Measurements from ENCODE around the gene ALOX15.

The ALOX15 gene

DNA sequence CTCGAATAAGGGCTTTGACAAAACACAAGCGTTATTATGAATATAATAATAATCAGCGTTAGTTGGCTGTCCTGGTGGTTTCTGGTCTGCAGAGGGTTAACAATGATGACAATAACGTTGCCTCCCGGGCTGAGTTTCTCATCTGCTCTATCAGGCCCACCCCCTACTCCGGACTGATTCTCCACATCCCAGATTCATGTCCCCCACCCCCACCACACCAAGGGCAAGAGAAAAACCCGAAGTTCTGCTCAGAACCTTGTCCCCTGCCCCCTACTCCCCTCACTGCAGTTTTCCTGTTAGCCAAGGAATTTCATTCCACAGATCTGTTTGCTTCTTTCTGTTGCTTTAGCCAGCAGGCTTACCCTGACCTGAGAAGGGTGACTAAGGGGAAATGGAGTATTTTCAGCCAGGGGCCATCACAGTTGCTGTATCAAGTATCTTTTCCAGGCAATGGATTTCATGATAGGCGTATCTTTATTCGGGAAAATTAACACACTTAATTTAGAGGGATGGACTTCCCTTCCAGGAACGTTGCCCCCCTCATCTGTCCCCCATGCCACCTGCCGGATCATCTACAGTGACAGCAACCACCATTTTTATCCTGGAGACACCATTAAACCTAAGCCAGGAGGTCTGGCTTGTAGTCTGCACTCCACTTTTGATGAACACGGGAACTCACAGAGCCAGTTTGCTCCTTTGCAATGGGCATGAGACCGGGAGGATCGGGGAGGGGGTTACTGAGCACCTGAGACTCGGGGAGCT, 23.7 kb downstream of the ALOX15 start:
- TF ChIP-seq, protein P1, sequence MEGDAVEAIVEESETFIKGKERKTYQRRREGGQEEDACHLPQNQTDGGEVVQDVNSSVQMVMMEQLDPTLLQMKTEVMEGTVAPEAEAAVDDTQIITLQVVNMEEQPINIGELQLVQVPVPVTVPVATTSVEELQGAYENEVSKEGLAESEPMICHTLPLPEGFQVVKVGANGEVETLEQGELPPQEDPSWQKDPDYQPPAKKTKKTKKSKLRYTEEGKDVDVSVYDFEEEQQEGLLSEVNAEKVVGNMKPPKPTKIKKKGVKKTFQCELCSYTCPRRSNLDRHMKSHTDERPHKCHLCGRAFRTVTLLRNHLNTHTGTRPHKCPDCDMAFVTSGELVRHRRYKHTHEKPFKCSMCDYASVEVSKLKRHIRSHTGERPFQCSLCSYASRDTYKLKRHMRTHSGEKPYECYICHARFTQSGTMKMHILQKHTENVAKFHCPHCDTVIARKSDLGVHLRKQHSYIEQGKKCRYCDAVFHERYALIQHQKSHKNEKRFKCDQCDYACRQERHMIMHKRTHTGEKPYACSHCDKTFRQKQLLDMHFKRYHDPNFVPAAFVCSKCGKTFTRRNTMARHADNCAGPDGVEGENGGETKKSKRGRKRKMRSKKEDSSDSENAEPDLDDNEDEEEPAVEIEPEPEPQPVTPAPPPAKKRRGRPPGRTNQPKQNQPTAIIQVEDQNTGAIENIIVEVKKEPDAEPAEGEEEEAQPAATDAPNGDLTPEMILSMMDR (IDR thresholded peaks at IDR 0.05; ENCODE audit: extremely low read depth, insufficient read depth, missing control alignments), result no peak
- DNase-seq (ENCODE audit: low spot score), result no peak
- in situ Hi-C loops (cut with MboI; ENCODE audit: low pct_unique_long_range_greater_than_20kb, low sequenced_read_pairs, unreplicated experiment), result no loop called here

- in situ Hi-C loops (cut with MboI; ENCODE audit: low pct_unique_long_range_greater_than_20kb, low sequenced_read_pairs, unreplicated experiment), result no loop called here
- no peak for DNase-seq (ENCODE audit: low spot score)
- TF ChIP-seq, protein P1 (IDR thresholded peaks at IDR 0.05; ENCODE audit: extremely low read depth, insufficient read depth, missing control alignments), result no peak
These were observed 24.4 kb downstream of the ALOX15 start for GRCh38 chr17:4617090-4617489.

DNA sequence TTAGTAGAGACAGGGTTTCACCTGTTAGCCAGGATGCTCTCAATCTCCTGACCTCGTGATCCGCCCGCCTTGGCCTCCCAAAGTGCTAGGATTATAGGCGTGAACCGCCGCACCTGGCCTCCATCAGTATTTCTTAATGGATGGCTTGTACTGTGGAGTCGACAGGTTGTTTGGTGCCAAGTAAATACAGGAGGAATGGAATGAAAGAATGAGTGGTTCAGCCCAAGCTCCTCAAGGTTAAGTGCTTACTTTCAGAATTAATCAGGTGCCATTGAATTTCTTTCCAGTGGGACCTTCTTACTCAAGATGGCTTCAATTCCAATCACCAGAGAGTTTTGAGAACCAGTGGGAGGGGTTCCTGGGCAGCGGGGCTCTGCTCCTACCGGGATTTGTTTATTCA, 25.0 kb downstream of the ALOX15 start:
- TF ChIP-seq, protein P1 (IDR thresholded peaks at IDR 0.05; ENCODE audit: extremely low read depth, insufficient read depth, missing control alignments), result no peak
- DNase-seq (ENCODE audit: low spot score), result no peak
- in situ Hi-C loops (cut with MboI; ENCODE audit: low pct_unique_long_range_greater_than_20kb, low sequenced_read_pairs, unreplicated experiment), result no loop called here

GRCh38 chr17:4610656-4611055, 30.8 kb downstream of the ALOX15 start:
- TF ChIP-seq, protein P1 (IDR thresholded peaks at IDR 0.05; ENCODE audit: extremely low read depth, insufficient read depth, missing control alignments), result no peak
- in situ Hi-C loops (cut with MboI; ENCODE audit: low pct_unique_long_range_greater_than_20kb, low sequenced_read_pairs, unreplicated experiment), result no loop called here
- no peak for DNase-seq (ENCODE audit: low spot score)

DNA sequence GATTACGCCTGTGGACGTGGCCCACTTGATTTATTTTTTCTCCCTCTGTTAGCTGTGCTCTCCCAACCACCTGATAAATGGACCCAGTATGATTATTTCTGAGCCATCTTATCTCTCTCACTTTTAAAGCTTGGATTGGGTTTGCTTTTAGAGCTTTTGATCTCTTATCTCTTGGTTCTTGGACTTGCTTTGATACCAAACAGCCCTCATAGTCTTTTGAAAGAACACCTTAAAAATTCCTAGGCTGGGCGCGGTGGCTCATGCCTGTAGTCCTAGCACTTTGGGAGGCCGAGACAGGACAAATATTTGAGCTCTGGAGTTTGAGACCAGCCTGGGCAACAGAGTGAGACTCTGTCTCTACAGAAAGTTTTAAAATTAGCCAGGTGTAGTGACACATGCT, 31.3 kb downstream of the ALOX15 start:
- DNase-seq (ENCODE audit: low spot score), result no peak
- in situ Hi-C loops (cut with MboI; ENCODE audit: low pct_unique_long_range_greater_than_20kb, low sequenced_read_pairs, unreplicated experiment), result no loop called here
- TF ChIP-seq, protein P1 (IDR thresholded peaks at IDR 0.05; ENCODE audit: extremely low read depth, insufficient read depth, missing control alignments), result no peak

DNA sequence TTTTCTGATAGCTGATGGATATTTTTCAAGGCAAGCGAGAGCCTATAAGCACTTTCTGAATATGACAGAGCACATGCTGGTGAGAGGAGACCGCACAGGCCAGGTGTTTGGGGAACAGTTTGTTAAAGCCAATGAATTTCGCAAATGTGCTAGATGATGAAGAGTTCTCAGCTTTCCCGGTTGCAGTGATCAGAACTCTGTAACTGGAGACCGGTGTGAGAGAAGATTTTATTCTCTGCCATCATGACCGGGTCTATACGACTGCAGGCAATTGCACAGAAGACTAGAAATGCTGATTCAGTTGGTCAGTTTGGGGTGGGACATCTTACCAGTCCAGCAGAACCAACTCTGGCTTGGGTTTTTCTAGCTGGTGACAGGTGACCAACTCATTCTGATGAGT, 31.7 kb downstream of the ALOX15 start:
- TF ChIP-seq, protein P1 (IDR thresholded peaks at IDR 0.05; ENCODE audit: extremely low read depth, insufficient read depth, missing control alignments), result no peak
- in situ Hi-C loops (cut with MboI; ENCODE audit: low pct_unique_long_range_greater_than_20kb, low sequenced_read_pairs, unreplicated experiment), result no loop called here
- no peak for DNase-seq (ENCODE audit: low spot score)

All from GM13977 (cell line).